ENCODE data around the gene CAMK2G. TPM values are rescaled to one million over a fixed set of nuclear protein-coding genes. Genes with fewer than 3 reads are reported as not detected.

CAMK2G gene
- polyA plus RNA-seq, 3 donors: 1.7 to 60.7 (median 3.0) TPM

- Histone ChIP-seq H3K9ac (ENCODE audit: insufficient read depth, low read length, poor library complexity, severe bottlenecking) (no peak overlapping the region), H3K9me3 (replicated peaks in 1 of 2; ENCODE audit: control insufficient read depth in 1 of 2, insufficient read depth in 1 of 2, low read length in 2 of 2) (no peaks in the 10 kb centered on the region), H4K20me1 (ENCODE audit: insufficient read depth, low read length) (no peaks in the 10 kb centered on the region), H3K79me2 (ENCODE audit: insufficient read depth, low read length) (no peaks in the 10 kb centered on the region), H3K27me3 (ENCODE audit: control insufficient read depth in 2 of 2, insufficient read depth in 2 of 2, low read length in 2 of 2) (no peaks in the 10 kb centered on the region), H3K4me3 (replicated peaks in 1 of 3; ENCODE audit: low read depth in 2 of 3, low read length in 3 of 3) (peak overlapping the region in 1 of 3 experiments; percentile 27), H3K36me3 (replicated peaks in 1 of 2; ENCODE audit: control insufficient read depth in 1 of 2, insufficient read depth in 2 of 2, low read length in 2 of 2) (no peaks in the 10 kb centered on the region), H3K4me1 (ENCODE audit: control insufficient read depth in 1 of 2, insufficient read depth in 2 of 2, low read length in 2 of 2) (peaks cover 39 to 42% of the 10 kb centered on the region in 2 donors), H3K4me2 (replicated peaks; ENCODE audit: extremely low read depth, low read length, poor library complexity, severe bottlenecking) (peak overlapping the region; percentile 23), H2AFZ (ENCODE audit: insufficient read depth, low read depth, low read length, poor library complexity, severe bottlenecking) (no peak overlapping the region), H3K27ac (ENCODE audit: low read depth in 1 of 2, low read length in 2 of 2) (peak overlapping the region in 1 of 2 donors; percentile 17)
- H3K4me1 Mint-ChIP-seq: peaks cover 41% of the 10 kb centered on the region
- H3K27ac Mint-ChIP-seq: peak overlapping the region in 4 of 7 donors; percentile 20 to 73 (median 48)
- intact Hi-C loops (cut with micrococcal nuclease): no loop called here
- H3K36me3 Mint-ChIP-seq: peaks cover 0 to 3% of the 10 kb centered on the region in 2 donors
- TF ChIP-seq, protein P1, sequence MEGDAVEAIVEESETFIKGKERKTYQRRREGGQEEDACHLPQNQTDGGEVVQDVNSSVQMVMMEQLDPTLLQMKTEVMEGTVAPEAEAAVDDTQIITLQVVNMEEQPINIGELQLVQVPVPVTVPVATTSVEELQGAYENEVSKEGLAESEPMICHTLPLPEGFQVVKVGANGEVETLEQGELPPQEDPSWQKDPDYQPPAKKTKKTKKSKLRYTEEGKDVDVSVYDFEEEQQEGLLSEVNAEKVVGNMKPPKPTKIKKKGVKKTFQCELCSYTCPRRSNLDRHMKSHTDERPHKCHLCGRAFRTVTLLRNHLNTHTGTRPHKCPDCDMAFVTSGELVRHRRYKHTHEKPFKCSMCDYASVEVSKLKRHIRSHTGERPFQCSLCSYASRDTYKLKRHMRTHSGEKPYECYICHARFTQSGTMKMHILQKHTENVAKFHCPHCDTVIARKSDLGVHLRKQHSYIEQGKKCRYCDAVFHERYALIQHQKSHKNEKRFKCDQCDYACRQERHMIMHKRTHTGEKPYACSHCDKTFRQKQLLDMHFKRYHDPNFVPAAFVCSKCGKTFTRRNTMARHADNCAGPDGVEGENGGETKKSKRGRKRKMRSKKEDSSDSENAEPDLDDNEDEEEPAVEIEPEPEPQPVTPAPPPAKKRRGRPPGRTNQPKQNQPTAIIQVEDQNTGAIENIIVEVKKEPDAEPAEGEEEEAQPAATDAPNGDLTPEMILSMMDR (IDR thresholded peaks at IDR 0.05): no peak
- DNase-seq: peak in 2 of 3 donors; percentile 35 to 70
- peaks cover 0 to 3% (median 2%) of the 10 kb centered on the region in 3 donors for H3K27me3 Mint-ChIP-seq (ENCODE audit: low read depth in 3 of 3)
- H3K4me3 Mint-ChIP-seq: peak overlapping the region in 1 of 2 donors; percentile 67
- H3K9me3 Mint-ChIP-seq: peaks cover 0 to 3% (median 0%) of the 10 kb centered on the region in 7 donors
- WGBS (ENCODE audit: insufficient coverage): 0% methylated on average over 3 of the region's 4 CpGs
Observed at GRCh38 chr10:73899423-73899822, 25.1 kb upstream of the CAMK2G start.

- TF ChIP-seq, protein P1 (IDR thresholded peaks at IDR 0.05): no peak
- no CpG with 5 or more reads among the region's 2 CpGs for WGBS (ENCODE audit: insufficient coverage)
- Mint-ChIP-seq H3K4me1 (peaks cover 43% of the 10 kb centered on the region), H3K36me3 (peaks cover 0 to 3% of the 10 kb centered on the region in 2 donors), H3K4me3 (no peak overlapping the region), H3K9me3 (peaks cover 0 to 3% (median 0%) of the 10 kb centered on the region in 7 donors), H3K27ac (peak overlapping the region in 4 of 7 donors; percentile 20 to 73 (median 48)), H3K27me3 (ENCODE audit: low read depth in 3 of 3) (peaks cover 0 to 3% (median 2%) of the 10 kb centered on the region in 3 donors)
- no peaks in the 10 kb centered on the region for H4K20me1 ChIP-seq (ENCODE audit: insufficient read depth, low read length)
- intact Hi-C loops (cut with micrococcal nuclease): no loop called here
- peak in 1 of 3 donors; percentile 45 for DNase-seq
- no peaks in the 10 kb centered on the region for H3K27me3 ChIP-seq (ENCODE audit: control insufficient read depth in 2 of 2, insufficient read depth in 2 of 2, low read length in 2 of 2)
- no peak overlapping the region for H2AFZ ChIP-seq (ENCODE audit: insufficient read depth, low read depth, low read length, poor library complexity, severe bottlenecking)
- no peak overlapping the region for H3K27ac ChIP-seq (ENCODE audit: low read depth in 1 of 2, low read length in 2 of 2)
- H3K9ac ChIP-seq (ENCODE audit: insufficient read depth, low read length, poor library complexity, severe bottlenecking): no peak overlapping the region
- peak overlapping the region in 1 of 3 experiments; percentile 27 for H3K4me3 ChIP-seq (replicated peaks in 1 of 3; ENCODE audit: low read depth in 2 of 3, low read length in 3 of 3)
- no peaks in the 10 kb centered on the region for H3K36me3 ChIP-seq (replicated peaks in 1 of 2; ENCODE audit: control insufficient read depth in 1 of 2, insufficient read depth in 2 of 2, low read length in 2 of 2)
- H3K4me2 ChIP-seq (replicated peaks; ENCODE audit: extremely low read depth, low read length, poor library complexity, severe bottlenecking): no peak overlapping the region
- H3K9me3 ChIP-seq (replicated peaks in 1 of 2; ENCODE audit: control insufficient read depth in 1 of 2, insufficient read depth in 1 of 2, low read length in 2 of 2): no peaks in the 10 kb centered on the region
- H3K79me2 ChIP-seq (ENCODE audit: insufficient read depth, low read length): no peaks in the 10 kb centered on the region
- peaks cover 39 to 42% of the 10 kb centered on the region in 2 donors for H3K4me1 ChIP-seq (ENCODE audit: control insufficient read depth in 1 of 2, insufficient read depth in 2 of 2, low read length in 2 of 2)
Observed at GRCh38 chr10:73898730-73899410, 24.5 kb upstream of the CAMK2G start.
